HPDE6-E6E7 (cell line): ENCODE measurements around the gene EEF1AKMT2.

Experiments used
- DNase-seq: peaks from one replicate; pipeline ENCODE4 v3.0.0; 2011; ENCODE audit warnings: missing footprints; ENCODE audit errors: extremely low spot score

Gene EEF1AKMT2

GRCh38 chr10:124721330-124722045, 70.2 kb downstream of the EEF1AKMT2 start:
- no peak for DNase-seq

GRCh38 chr10:124719213-124719851, 72.4 kb downstream of the EEF1AKMT2 start:
- DNase-seq = peak; percentile 73

GRCh38 chr10:124717911-124718741, 73.6 kb downstream of the EEF1AKMT2 start:
- DNase-seq = no peak

GRCh38 chr10:124717041-124717757, 74.5 kb downstream of the EEF1AKMT2 start:
- DNase-seq = no peak

- no peak for DNase-seq
Measured at GRCh38 chr10:124716369-124716768, 75.3 kb downstream of the EEF1AKMT2 start.

GRCh38 chr10:124715439-124715838, 76.2 kb downstream of the EEF1AKMT2 start:
- no peak for DNase-seq

GRCh38 chr10:124713679-124714255, 77.9 kb downstream of the EEF1AKMT2 start:
- no peak for DNase-seq

GRCh38 chr10:124712704-124713407, 78.8 kb downstream of the EEF1AKMT2 start:
- no peak for DNase-seq

- no peak for DNase-seq
Measured at GRCh38 chr10:124711145-124711544, 80.5 kb downstream of the EEF1AKMT2 start.

GRCh38 chr10:124710266-124710881, 81.3 kb downstream of the EEF1AKMT2 start:
- no peak for DNase-seq

- DNase-seq = no peak
Measured at GRCh38 chr10:124709861-124710260, 81.8 kb downstream of the EEF1AKMT2 start.

GRCh38 chr10:124708922-124709520, 82.7 kb downstream of the EEF1AKMT2 start:
- DNase-seq = no peak

- no peak for DNase-seq
Measured at GRCh38 chr10:124708246-124708779, 83.4 kb downstream of the EEF1AKMT2 start.
